Body of pancreas (tissue), 4 donors: ENCODE data around the gene MYL5.

Experiments used
- CTCF ChIP-seq, 7 experiments: fragments of 450-650 bp in 4 of 7; fragments of 200-600 bp in 3 of 7; sonication (generic) in 3 of 7; IDR thresholded peaks; one replicate each; pipeline ENCODE4 v1.5.1; 2016 to 2019; ENCODE audit warnings: antibody characterized with exemption in 7 of 7
- POLR2A ChIP-seq, 3 donors: fragments of 450-650 bp; IDR thresholded peaks; one replicate each; pipeline ENCODE4 v1.6.1; 2016; ENCODE audit warnings: antibody characterized with exemption in 3 of 3, mild to moderate bottlenecking in 2 of 3

DNA sequence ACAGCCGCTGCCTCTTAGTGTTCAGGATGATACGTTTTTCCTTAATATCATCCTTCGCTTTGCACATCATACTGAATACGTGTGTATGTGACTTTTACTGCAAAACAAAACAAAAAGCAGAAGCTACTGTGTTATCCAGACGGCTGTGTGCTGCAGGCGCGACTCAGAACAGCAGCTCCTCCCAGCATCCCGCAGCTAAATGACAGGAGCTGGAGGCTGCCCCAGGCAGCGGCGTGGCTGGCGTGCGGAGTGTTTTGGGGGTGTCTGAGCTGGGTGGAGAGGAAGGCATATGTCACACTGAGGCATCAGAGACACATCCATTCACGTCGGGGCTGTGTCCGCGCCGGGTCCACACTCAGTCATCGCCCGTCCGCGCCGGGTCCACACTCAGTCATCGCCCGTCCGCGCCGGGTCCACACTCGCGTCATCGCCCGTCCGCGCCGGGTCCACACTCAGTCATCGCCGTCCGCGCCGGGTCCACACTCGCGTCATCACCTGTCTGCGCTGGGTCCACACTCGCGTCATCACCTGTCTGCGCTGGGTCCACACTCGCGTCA lies 47.9 kb downstream of the MYL5 start:
- TF ChIP-seq CTCF (IDR thresholded peaks at IDR 0.05), result no peak
- TF ChIP-seq POLR2A (IDR thresholded peaks at IDR 0.05), result no peak
